ENCODE results near the gene CEP128.

CEP128 gene

GRCh38 chr14:80868260-80868659 lies 73.3 kb downstream of the CEP128 start:
- no peak for DNase-seq

GRCh38 chr14:80867798-80868197 lies 73.7 kb downstream of the CEP128 start:
- DNase-seq: no peak

DNA sequence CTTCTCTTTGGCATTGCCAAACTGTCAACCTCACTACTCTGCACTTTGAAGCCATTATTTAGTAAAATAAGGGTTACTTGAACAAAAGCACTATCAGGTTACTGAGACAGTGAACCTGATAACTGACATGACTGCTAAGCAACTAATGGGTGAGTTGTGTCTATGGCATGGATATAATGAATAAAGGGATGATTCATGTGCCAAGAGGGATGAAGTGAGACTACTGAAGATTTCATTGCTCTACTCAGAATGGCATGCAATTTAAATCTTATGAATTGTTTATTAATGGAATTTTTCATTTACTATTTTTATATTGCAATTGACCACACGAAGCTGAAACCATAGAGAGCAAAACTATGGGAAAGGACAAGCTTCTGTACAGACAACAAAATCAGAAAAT lies 74.4 kb downstream of the CEP128 start:
- no peak for DNase-seq

DNA sequence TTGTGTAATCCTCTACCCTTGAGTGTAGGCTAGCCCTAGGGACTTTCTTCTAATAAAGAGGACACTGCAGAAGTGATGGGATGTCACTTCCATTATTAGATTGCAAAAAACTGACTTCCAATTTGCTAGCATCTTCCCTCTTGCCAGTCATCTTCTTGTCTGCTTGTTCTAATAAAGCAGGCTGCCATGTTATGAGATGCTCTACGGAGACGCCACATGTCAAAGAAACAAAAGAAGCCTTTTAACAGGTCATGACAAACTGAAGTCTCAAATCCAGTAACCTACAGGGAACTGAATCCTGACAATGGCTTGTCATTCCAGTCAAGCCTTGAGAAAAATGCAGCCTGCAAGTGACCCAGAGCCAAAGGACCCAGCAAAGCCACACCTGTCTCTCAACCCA lies 76.0 kb downstream of the CEP128 start:
- no peak for DNase-seq

GRCh38 chr14:80862983-80863382 lies 78.6 kb downstream of the CEP128 start:
- no peak for DNase-seq

- no peak for DNase-seq
Observed at GRCh38 chr14:80862541-80862940, 79.0 kb downstream of the CEP128 start.

GRCh38 chr14:80850197-80850814 lies 91.2 kb downstream of the CEP128 start:
- peak; percentile 43 for DNase-seq

- no peak for DNase-seq
Observed at GRCh38 chr14:80847070-80847469, 94.5 kb downstream of the CEP128 start.

DNA sequence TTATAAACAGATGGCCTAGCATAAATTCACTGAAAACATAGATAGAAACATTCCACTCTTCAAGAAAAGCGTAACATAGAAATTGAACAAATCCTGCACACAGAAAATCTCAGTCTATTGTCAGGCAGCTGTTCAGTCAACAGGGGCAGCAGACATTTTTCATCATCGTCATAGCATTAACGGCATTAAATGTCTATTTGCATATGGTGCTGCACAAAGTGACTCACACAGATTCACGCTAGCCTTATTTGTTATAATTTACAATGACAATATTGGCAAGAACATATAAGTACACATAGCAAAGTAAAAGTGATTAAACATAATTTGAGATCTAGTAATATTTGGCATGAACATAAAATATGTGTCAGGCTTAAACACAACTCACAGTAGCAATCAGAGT lies 95.7 kb downstream of the CEP128 start:
- no peak for DNase-seq

DNA sequence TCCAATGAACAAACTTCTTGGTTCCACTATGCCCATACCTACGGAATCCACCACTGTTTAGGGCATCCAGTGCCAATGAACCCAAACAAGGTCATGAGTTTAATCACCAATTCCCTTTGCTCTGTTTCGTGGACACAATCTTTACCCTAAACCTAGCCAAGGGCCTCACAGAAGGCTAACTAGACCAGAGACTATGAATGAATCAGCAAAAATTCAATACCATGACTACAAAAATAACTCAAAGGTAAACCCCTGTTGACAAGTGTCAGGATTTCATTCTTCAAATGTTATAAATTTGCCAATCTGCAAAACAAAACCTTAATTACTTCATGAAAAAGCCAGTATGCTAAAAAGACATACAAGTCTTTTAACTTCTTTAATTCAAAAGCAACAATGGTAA lies 96.7 kb downstream of the CEP128 start:
- DNase-seq: no peak

- no peak for DNase-seq
Observed at GRCh38 chr14:80839743-80840142, 101.8 kb downstream of the CEP128 start.

DNA sequence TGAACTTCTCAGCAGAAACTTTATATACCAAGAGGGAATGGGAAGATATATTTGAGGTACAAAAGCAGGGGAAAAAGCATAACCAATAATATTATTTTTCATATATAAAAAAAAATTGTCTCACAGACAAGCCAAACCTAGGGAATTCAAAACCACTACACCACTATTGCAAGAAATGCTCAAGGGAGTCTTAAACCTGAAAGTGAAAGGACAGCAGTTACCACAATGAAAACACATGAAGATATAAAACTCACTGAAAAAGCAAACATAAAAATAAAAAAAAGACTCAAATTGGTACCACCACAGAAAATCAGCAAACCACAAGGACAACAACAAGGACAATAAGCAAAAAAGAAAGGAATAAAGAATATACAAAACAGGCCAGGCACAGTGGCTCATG lies 131.9 kb downstream of the CEP128 start:
- DNase-seq: no peak

DNA sequence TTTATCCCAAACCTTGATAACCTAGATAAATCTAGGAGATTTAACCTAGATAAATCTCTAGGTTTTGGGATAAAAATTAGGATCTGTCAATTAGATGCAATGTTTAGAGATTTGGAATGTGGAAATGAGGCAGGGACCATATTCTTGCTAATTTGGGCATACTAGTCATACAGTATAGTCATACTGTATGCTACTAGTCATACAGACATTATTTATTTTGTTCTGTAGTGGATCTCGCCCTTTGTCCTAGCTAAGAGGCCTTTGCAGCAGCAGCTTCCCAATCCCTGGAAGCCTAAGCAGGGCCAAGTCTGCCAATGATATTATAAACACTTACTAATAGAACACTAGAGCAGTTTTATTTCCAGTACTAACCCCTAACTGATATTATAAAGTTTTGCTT lies 136.4 kb downstream of the CEP128 start:
- DNase-seq: no peak

- no peak for DNase-seq
Observed at GRCh38 chr14:80798878-80799277, 142.7 kb downstream of the CEP128 start.

DNA sequence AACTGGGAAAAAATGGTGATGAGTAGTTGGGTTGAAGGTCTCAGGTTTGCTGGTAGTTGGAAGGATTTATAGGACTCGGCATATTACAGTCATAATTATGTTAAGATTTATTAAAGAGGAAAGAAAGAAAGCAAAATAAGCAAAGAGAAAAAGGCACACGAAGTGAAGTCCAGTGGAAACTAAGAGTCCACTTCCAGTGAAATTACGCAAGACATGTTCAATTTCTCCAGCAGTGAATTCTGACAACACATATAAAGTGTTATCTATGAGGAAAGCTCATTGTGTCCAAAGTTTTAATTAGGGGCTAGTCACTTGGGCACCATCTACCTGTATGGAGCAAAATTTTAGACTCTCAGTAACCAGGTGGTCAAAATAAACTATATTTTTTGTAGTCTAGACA lies 143.3 kb downstream of the CEP128 start:
- no peak for DNase-seq

- DNase-seq: no peak
Observed at GRCh38 chr14:80792771-80793170, 148.8 kb downstream of the CEP128 start.

DNA sequence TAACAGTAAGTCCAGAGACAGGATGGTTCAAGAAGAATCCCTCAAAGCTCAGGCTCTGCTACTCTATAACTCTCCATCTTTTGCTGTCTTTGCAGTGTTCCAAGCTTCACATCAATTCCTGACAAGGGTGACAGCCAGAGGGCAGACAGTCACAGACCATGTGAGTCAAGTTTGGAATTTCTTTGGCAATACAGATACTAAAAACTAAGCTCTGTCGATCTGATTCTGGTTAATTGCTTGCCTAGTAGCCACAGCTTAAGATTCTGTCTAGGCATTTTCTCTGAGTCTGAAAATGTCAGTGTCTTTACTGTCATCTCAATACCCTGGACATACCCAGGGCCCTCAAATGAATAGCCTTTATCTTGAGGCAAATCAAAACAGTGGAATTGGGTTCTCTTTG lies 153.7 kb downstream of the CEP128 start:
- no peak for DNase-seq

DNA sequence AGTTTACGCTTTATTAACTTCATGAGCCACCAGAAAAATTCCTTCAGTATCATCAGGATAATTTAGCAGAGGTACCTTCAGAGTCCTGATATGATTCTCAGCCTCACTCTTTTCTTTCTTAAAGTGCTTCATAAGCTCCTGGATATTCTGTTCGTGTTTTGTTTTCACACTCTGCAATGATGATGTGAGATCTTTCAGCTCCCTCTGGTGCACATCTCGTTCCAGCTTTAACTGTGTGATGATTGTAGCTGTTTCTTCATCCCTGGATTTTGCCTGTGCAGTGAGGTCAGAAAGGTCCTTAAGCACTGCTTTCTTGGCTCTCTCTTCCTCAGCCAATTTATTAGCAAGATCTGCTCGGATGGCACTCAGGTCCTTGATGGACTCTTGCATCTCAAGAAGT lies 156.7 kb downstream of the CEP128 start:
- DNase-seq: no peak

DNA sequence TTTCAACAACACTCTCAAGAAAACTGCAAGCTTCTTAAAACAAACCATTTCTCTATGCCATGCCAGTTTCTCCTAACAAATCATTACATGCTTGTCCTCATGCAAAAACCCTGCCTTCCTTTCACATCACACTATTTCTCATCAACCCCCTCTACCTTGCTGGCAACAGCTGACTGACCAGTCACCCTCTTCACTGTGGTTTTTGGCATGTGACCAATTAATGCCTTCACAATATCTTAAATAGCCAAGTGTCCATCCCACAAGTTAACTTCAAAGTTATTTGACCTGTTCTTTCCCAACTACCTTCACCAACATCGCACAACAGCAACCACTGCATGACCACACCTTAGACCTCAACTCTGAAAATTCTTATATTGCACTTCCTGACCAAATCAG lies 159.6 kb downstream of the CEP128 start:
- no peak for DNase-seq

DNA sequence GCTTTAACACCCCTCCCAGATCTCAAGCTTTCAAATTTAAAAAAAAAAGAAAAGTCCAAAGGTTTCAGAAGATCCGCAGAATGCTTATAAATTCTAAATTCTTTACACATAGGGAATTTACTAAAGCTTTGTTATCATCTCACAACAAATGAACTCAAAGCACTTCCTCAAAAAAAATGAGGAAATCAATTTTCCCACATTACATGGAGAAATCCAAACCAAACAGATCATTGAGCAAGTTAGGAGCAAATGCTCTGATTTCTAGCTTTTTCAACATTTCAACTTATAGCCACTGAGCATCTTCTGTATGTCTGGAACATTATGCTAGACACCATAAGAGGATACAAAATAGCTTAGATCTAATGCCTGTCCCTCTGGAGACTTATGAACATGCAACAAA lies 161.0 kb downstream of the CEP128 start:
- DNase-seq: no peak

DNA sequence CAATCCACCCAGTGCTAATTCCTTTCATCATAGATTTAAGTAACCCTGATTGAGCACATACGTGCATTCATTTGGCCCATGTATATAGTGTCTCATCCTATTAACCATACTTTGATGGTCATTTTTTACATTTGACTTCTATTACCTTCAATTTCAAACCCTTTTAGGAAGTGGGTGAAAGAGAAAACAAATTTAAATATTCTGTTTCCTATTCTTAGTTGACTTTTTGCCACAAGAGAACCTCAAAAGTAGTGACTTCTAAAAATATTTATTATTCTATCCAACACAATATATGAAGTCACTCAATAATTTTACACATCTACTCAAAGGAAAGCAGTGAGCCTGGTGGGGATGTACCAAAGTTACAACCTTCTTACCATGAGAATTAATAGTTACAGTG lies 164.9 kb downstream of the CEP128 start:
- no peak for DNase-seq

DNA sequence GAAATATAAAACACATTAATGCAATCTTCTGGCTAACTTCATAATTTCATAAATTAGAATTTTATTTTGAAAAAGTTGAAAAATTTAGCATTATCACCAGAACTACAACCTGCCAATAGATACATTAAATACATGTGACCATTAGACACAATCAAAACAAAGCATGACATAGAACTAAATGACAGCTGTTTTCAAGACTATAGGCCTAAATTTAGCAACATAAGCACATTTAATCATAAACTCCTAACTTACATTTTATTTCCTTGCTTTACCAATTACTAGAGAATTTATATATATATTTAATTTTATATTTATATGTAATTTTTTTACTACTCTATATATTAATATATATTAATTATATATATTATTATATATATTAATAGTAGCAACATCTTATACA lies 165.4 kb downstream of the CEP128 start:
- DNase-seq: no peak

DNA sequence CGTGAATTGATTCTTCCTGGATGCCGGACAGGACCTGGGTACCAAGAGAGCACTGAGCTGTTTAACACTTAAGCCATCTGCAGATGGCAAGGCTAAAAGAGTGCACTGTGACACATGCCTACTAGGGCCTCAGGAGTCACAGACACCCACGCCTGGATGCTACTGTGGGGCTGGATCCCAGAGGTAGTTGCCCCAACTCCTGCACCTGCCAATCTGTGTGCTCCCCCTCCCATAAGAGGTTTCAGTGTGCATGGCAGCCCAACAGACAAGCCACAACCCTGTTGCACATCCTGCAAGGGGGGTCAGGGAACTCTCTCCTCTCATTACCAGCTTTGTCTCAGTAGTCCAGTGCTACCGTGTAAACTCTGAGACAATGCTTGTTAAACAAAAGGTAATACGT lies 169.0 kb downstream of the CEP128 start:
- no peak for DNase-seq

- DNase-seq: no peak
Observed at GRCh38 chr14:80771201-80771600, 170.3 kb downstream of the CEP128 start.

DNA sequence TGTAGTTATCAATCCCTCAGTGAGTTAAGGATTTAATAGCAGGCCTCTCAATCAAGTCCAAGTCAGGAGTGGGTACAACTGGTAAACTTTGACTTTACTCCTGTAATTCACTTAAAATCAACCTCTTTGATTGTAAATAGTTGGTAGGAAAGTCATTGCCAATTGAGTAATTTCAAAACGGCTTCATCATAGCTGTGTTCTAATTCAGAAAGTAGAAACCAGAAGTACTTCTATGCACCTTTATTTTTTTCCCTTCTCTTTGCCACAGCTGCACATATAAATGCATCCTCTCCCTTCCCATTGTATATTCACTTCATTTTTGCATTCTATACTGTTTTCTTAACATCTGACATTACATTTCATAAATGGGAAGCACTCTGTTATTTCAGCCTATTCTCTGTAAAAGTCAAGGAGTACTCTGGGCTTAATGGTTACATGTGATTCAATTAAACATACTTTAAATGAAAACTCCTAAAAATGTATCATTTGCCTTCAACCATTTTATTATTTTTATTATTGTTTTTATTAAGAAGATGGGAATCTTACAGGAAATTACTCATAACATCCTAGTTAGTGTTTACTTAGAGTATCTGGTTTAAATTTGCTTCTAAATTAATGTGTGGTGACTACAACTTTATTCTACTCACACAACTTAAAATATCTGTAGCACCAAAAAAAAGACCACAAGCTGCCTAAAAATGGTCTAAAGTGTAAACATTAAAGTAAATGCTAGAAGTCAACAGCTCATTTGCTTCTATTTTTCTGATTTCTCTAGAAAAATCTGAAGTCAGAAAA lies 171.2 kb downstream of the CEP128 start:
- DNase-seq: no peak

Measured in NCI-H1436 (cell line).